PC-3 (cell line): ENCODE measurements around the gene GRIA4. TPM values are rescaled to one million over a fixed set of nuclear protein-coding genes. Genes with fewer than 3 reads are reported as not detected.

Experiments
- ATAC-seq: fragments of 200-7000 bp; cut with Tn5 transposase; 2 replicates; pipeline ENCODE4 v1.9.1; 2020; ENCODE audit warnings: mild to moderate bottlenecking, moderate library complexity
- BruUV-seq: library from RNA; stranded (reverse); fragments of 400-500 nt; replicated peaks from 2 replicates; lab custom pipeline; 2021; lab: Mats Ljungman, UMichigan
- CTCF ChIA-PET: fragments of 300-600 bp; sonication (Branson Sonifier 250); formaldehyde crosslinking; loops from one replicate; lab custom pipeline; 2022; ENCODE audit warnings: antibody characterized with exemption; lab: Charles Lee
- POLR2A ChIA-PET: fragments of 300-600 bp; sonication (Branson Sonifier 250); formaldehyde crosslinking; loops from one replicate; lab custom pipeline; 2022; ENCODE audit warnings: antibody characterized with exemption; ENCODE audit not compliant: unreplicated experiment; lab: Charles Lee
- DNase-seq: peaks from one replicate; pipeline ENCODE4 v3.0.0-alpha.2; 2015
- H2AFZ ChIP-seq: fragments of 300-600 bp; sonication (generic); 2 replicates; pipeline ENCODE4 v1.6.0; 2016; ENCODE audit warnings: antibody characterized with exemption, low read length
- H3F3A ChIP-seq: fragments of 300-600 bp; sonication (generic); one replicate; pipeline ENCODE4 v1.6.0; 2017; ENCODE audit warnings: antibody characterized with exemption, low read length, control low read depth, mild to moderate bottlenecking; ENCODE audit not compliant: unreplicated experiment
- H3K27ac ChIP-seq: fragments of 300-600 bp; sonication (generic); 2 replicates; pipeline ENCODE4 v1.5.1; 2016; ENCODE audit warnings: mild to moderate bottlenecking, low read length
- H3K27me3 ChIP-seq: fragments of 300-600 bp; sonication (generic); 2 replicates; pipeline ENCODE4 v1.6.1; 2016; ENCODE audit warnings: low read length, mixed read lengths
- H3K36me3 ChIP-seq: fragments of 300-600 bp; sonication (generic); 2 replicates; pipeline ENCODE4 v1.6.1; 2016; ENCODE audit warnings: low read depth, mixed run types, low read length, mixed read lengths
- H3K4me1 ChIP-seq: fragments of 300-600 bp; sonication (generic); 2 replicates; pipeline ENCODE4 v1.5.1; 2016; ENCODE audit warnings: low read length; ENCODE audit not compliant: insufficient read depth
- H3K4me2 ChIP-seq: fragments of 300-600 bp; sonication (generic); 2 replicates; pipeline ENCODE4 v1.6.0; 2016; ENCODE audit warnings: low read length
- H3K4me3 ChIP-seq: fragments of 300-600 bp; sonication (generic); 2 replicates; pipeline ENCODE4 v1.5.1; 2016; ENCODE audit warnings: mild to moderate bottlenecking, low read length, mixed read lengths
- H3K79me2 ChIP-seq: fragments of 300-600 bp; sonication (generic); 2 replicates; pipeline ENCODE4 v1.6.1; 2017; ENCODE audit warnings: low read length, mixed read lengths
- H3K9ac ChIP-seq: fragments of 300-600 bp; sonication (generic); 2 replicates; pipeline ENCODE4 v1.6.0; 2016; ENCODE audit warnings: mild to moderate bottlenecking, low read length
- H3K9me2 ChIP-seq: fragments of 300-600 bp; sonication (generic); replicated peaks from 2 replicates; pipeline ENCODE4 v1.6.1; 2016; ENCODE audit warnings: mixed run types, low read length, mixed read lengths
- H3K9me3 ChIP-seq: fragments of 300-600 bp; sonication (generic); 2 replicates; pipeline ENCODE4 v1.6.1; 2016; ENCODE audit warnings: low read length, mixed read lengths
- H4K20me1 ChIP-seq: fragments of 300-600 bp; sonication (generic); 2 replicates; pipeline ENCODE4 v1.6.1; 2016; ENCODE audit warnings: low read length, mixed read lengths
- EZH2 ChIP-seq: fragments of 300-600 bp; sonication (generic); IDR thresholded peaks from one replicate; pipeline ENCODE4 v1.6.1; 2017; ENCODE audit warnings: antibody characterized with exemption, mild to moderate bottlenecking, low read length; ENCODE audit not compliant: unreplicated experiment
- EZH2phosphoT487 ChIP-seq: fragments of 300-600 bp; sonication (generic); IDR thresholded peaks from 2 replicates; pipeline ENCODE4 v1.6.1; 2018; ENCODE audit warnings: mild to moderate bottlenecking, antibody characterized with exemption, low read length, borderline replicate concordance
- intact Hi-C: fragments of 100-400 bp; cut with micrococcal nuclease; formaldehyde crosslinking; loops from 2 replicates; pipeline ENCODE4 v1.9.0; 2023
- total RNA-seq: library from RNA; depleted of rRNA; stranded (reverse); fragments of >200 nt; gene quantifications from 2 replicates; pipeline ENCODE4 v1.2.3, GENCODE V29; 2014
- TF ChIP-seq, protein P1 (sequence below): fragments of 300-600 bp; sonication (generic); conservative IDR thresholded peaks from 2 replicates; pipeline ENCODE4 v1.5.1; 2017; ENCODE audit warnings: antibody characterized with exemption, low read depth, mild to moderate bottlenecking, low read length

GRIA4 gene
- total RNA-seq, 1 experiment from 2014 or later, result not detected

DNA sequence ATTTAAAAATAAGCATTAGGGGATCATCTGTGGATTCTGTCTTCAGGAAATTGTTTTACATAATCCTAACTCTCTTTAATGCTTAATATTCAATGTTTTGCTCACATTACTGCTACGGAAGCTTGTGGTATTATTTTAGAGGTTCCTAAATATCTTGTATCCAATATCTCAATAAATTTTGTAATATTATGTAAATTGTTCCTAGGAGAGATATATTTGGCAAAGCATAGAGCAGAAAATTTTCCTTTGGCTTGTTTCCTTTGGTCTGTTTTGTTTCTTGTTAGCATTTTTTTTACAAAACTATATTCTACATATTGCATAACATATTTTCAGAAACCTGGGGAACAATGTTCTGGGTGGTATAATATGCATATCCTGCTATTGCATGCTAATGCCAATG is 144.8 kb downstream of the GRIA4 start:
- Histone ChIP-seq H3K4me1 (peaks cover 5% of the 10 kb centered on the region; the same call in 1 of the 2 replicates), H3K4me2 (no peak overlapping the region), H3K27me3 (no peaks in the 10 kb centered on the region), H3K79me2 (no peaks in the 10 kb centered on the region), H3K4me3 (no peak overlapping the region), H3K9me3 (no peaks in the 10 kb centered on the region), H3K9me2 (no peaks in the 10 kb centered on the region), H3K27ac (no peak overlapping the region), H3F3A (no peaks in the 10 kb centered on the region), H3K9ac (no peak overlapping the region), H4K20me1 (no peaks in the 10 kb centered on the region), H3K36me3 (no peaks in the 10 kb centered on the region), H2AFZ (no peak overlapping the region)
- CTCF ChIA-PET, result no interaction called here
- BruUV-seq, result no TSS peak
- ATAC-seq (no peak), DNase-seq (no peak)
- TF ChIP-seq EZH2phosphoT487 (no peak), EZH2 (no peak)
- TF ChIP-seq, protein P1, sequence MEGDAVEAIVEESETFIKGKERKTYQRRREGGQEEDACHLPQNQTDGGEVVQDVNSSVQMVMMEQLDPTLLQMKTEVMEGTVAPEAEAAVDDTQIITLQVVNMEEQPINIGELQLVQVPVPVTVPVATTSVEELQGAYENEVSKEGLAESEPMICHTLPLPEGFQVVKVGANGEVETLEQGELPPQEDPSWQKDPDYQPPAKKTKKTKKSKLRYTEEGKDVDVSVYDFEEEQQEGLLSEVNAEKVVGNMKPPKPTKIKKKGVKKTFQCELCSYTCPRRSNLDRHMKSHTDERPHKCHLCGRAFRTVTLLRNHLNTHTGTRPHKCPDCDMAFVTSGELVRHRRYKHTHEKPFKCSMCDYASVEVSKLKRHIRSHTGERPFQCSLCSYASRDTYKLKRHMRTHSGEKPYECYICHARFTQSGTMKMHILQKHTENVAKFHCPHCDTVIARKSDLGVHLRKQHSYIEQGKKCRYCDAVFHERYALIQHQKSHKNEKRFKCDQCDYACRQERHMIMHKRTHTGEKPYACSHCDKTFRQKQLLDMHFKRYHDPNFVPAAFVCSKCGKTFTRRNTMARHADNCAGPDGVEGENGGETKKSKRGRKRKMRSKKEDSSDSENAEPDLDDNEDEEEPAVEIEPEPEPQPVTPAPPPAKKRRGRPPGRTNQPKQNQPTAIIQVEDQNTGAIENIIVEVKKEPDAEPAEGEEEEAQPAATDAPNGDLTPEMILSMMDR, result no peak
- intact Hi-C loops, result no loop called here
- POLR2A ChIA-PET, result no interaction called here

DNA sequence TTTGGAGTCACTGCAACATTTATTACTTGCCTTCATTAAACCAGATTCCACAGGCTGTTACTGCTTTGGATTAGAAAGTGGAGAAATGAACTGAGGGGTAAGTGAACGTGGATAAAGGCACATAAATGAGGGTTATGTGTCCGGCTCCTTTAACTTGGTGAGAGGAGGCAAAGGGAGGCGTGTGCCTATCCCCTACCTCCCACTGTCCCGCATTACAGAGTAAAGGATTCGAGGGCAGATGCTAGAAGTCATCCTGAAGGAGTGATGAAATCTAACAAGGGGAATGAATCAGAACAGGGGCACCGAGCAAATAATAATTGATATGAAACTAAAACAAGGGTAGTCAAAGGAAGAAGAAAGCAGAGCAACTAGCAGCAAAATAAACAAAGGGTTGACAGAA is 147.2 kb downstream of the GRIA4 start:
- H3K9me2 ChIP-seq, result no peaks in the 10 kb centered on the region
- H3K9ac ChIP-seq, result no peak overlapping the region
- H3K4me1 ChIP-seq, result peaks cover 5% of the 10 kb centered on the region; the same call in 1 of the 2 replicates
- no peak overlapping the region for H3K4me3 ChIP-seq
- CTCF ChIA-PET, result no interaction called here
- H3F3A ChIP-seq, result no peaks in the 10 kb centered on the region
- POLR2A ChIA-PET, result no interaction called here
- H2AFZ ChIP-seq, result no peak overlapping the region
- no peak overlapping the region for H3K4me2 ChIP-seq
- no peaks in the 10 kb centered on the region for H3K27me3 ChIP-seq
- no peak for ATAC-seq
- H4K20me1 ChIP-seq, result no peaks in the 10 kb centered on the region
- H3K36me3 ChIP-seq, result no peaks in the 10 kb centered on the region
- BruUV-seq, result no TSS peak
- no peak overlapping the region for H3K27ac ChIP-seq
- DNase-seq, result no peak
- no peaks in the 10 kb centered on the region for H3K79me2 ChIP-seq
- no peaks in the 10 kb centered on the region for H3K9me3 ChIP-seq
- intact Hi-C loops, result no loop called here
- TF ChIP-seq EZH2phosphoT487 (no peak), EZH2 (no peak)
- TF ChIP-seq, protein P1, result no peak

DNA sequence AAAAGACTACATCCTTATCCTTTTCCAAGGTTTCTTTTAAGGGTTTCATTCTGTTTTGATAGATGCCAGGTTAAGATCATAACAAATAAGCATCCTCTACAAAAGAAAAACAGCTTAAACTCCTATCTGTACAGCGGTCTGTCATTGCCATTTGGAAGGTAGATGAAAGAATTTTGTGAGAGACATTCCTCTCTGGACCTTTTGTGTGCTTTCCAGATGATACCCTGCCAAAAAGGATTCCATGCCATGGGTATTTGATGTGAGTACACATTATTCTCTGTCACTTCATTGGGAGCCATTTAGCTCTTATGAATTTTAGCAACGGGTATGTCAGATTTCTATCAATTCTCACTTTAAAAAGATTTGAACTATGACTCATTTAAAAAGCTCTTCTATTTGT is 153.7 kb downstream of the GRIA4 start:
- intact Hi-C loops, result no loop called here
- no peak for DNase-seq
- H3K79me2 ChIP-seq, result no peaks in the 10 kb centered on the region
- no peak overlapping the region for H3K4me3 ChIP-seq
- no peaks in the 10 kb centered on the region for H3K4me1 ChIP-seq
- no peaks in the 10 kb centered on the region for H3F3A ChIP-seq
- H3K27ac ChIP-seq, result no peak overlapping the region
- H3K36me3 ChIP-seq, result no peaks in the 10 kb centered on the region
- H3K9ac ChIP-seq, result no peak overlapping the region
- TF ChIP-seq EZH2, result no peak
- TF ChIP-seq EZH2phosphoT487, result no peak
- TF ChIP-seq, protein P1, result no peak
- BruUV-seq, result no TSS peak
- no peak overlapping the region for H3K4me2 ChIP-seq
- H3K9me3 ChIP-seq, result no peaks in the 10 kb centered on the region
- no peak overlapping the region for H2AFZ ChIP-seq
- ATAC-seq, result no peak
- POLR2A ChIA-PET, result no interaction called here
- CTCF ChIA-PET, result no interaction called here
- no peaks in the 10 kb centered on the region for H3K27me3 ChIP-seq
- H3K9me2 ChIP-seq, result no peaks in the 10 kb centered on the region
- no peaks in the 10 kb centered on the region for H4K20me1 ChIP-seq
